GM21717 (cell line): Measurements from ENCODE around the gene AUP1.
A peak's percentile ranks its signal among the peaks of the same experiment; 100 is the strongest.

Experiments used
- ATAC-seq: cut with Tn5 transposase; IDR thresholded peaks from one replicate; pipeline ENCODE4 v1.9.1; 2021; ENCODE audit warnings: mild to moderate bottlenecking, moderate library complexity; ENCODE audit not compliant: unreplicated experiment

The AUP1 gene

GRCh38 chr2:74558284-74559230 lies 29.1 kb upstream of the AUP1 start:
- ATAC-seq: no peak

- ATAC-seq: no peak
Observed at GRCh38 chr2:74556831-74557370, 27.4 kb upstream of the AUP1 start.

- ATAC-seq: no peak
Observed at GRCh38 chr2:74556159-74556558, 26.7 kb upstream of the AUP1 start.

GRCh38 chr2:74555610-74556103 lies 26.2 kb upstream of the AUP1 start:
- no peak for ATAC-seq

GRCh38 chr2:74554820-74555531 lies 25.5 kb upstream of the AUP1 start:
- ATAC-seq: peak; percentile 42

- peak; percentile 67 for ATAC-seq
Observed at GRCh38 chr2:74553892-74554819, 24.6 kb upstream of the AUP1 start, which contains the start of the genes DOK1 and LOXL3. TSS of gene DOK1 (plus strand) at chr2:74554720. CDS start at chr2:74554755, 35 bp downstream. TSS of gene LOXL3 (minus strand) at chr2:74553942. CDS start at chr2:74552634, 1,308 bp downstream.

GRCh38 chr2:74552914-74553811 lies 23.7 kb upstream of the AUP1 start:
- no peak for ATAC-seq

- ATAC-seq: no peak
Observed at GRCh38 chr2:74551942-74552913, 22.7 kb upstream of the AUP1 start.

- no peak for ATAC-seq
Observed at GRCh38 chr2:74551530-74551929, 22.0 kb upstream of the AUP1 start.

GRCh38 chr2:74550231-74550630 lies 20.7 kb upstream of the AUP1 start:
- no peak for ATAC-seq

GRCh38 chr2:74548900-74549826 lies 19.7 kb upstream of the AUP1 start:
- ATAC-seq: no peak

- no peak for ATAC-seq
Observed at GRCh38 chr2:74548285-74548899, 18.9 kb upstream of the AUP1 start.

- ATAC-seq: no peak
Observed at GRCh38 chr2:74546004-74546403, 16.5 kb upstream of the AUP1 start.

GRCh38 chr2:74544634-74545033 lies 15.1 kb upstream of the AUP1 start:
- ATAC-seq: no peak

- no peak for ATAC-seq
Observed at GRCh38 chr2:74542978-74543377, 13.5 kb upstream of the AUP1 start.

- no peak for ATAC-seq
Observed at GRCh38 chr2:74540291-74540690, 10.8 kb upstream of the AUP1 start.
